IMR-90 (cell line): ENCODE results near the gene SYNM. TPM values are rescaled to one million over a fixed set of nuclear protein-coding genes. Genes with fewer than 3 reads are reported as not detected.

Source experiments
- ATAC-seq: fragments of 200-7000 bp; cut with Tn5 transposase; 2 replicates; pipeline ENCODE4 v1.9.1; 2020; ENCODE audit warnings: low read depth, mild to moderate bottlenecking, moderate library complexity
- BruUV-seq: library from RNA; stranded (reverse); fragments of 400-500 nt; replicated peaks from 2 replicates; lab custom pipeline; 2021; lab: Mats Ljungman, UMichigan
- CTCF ChIA-PET: fragments of 300-600 bp; formaldehyde crosslinking; extraction: SDS; loops from one replicate; lab custom pipeline; 2021; ENCODE audit warnings: antibody characterized with exemption; lab: Yijun Ruan, JAX
- POLR2A ChIA-PET: fragments of 300-600 bp; sonication (Branson Sonifier 250); formaldehyde crosslinking; loops from one replicate; lab custom pipeline; 2022; ENCODE audit warnings: antibody characterized with exemption; ENCODE audit not compliant: unreplicated experiment; lab: Charles Lee
- DNase-seq: peaks from one replicate; pipeline ENCODE4 v3.0.0; 2013
- H2AFZ ChIP-seq: replicated peaks from 2 replicates; pipeline ENCODE3; 2013; ENCODE audit warnings: low read length, mild to moderate bottlenecking; ENCODE audit not compliant: poor library complexity
- H2AK5ac ChIP-seq: 2 replicates; pipeline ENCODE4 v1.6.1; 2013; ENCODE audit warnings: low read depth, low read length, inconsistent platforms
- H2AK9ac ChIP-seq: replicated peaks from 2 replicates; pipeline ENCODE3; 2013; ENCODE audit warnings: mild to moderate bottlenecking, low read depth, low read length, moderate library complexity; ENCODE audit not compliant: poor library complexity
- H2BK120ac ChIP-seq: 2 replicates; pipeline ENCODE4 v1.6.1; 2013; ENCODE audit warnings: low read depth, low read length, inconsistent platforms
- H2BK15ac ChIP-seq: 3 replicates; pipeline ENCODE4 v1.6.1; 2013; ENCODE audit warnings: low read depth, low read length, inconsistent platforms
- H2BK20ac ChIP-seq: 2 replicates; pipeline ENCODE4 v1.6.1; 2013; ENCODE audit warnings: low read depth, mild to moderate bottlenecking, inconsistent platforms, low read length, moderate library complexity
- H2BK5ac ChIP-seq: 2 replicates; pipeline ENCODE4 v1.6.1; 2013; ENCODE audit warnings: mild to moderate bottlenecking, low read depth, low read length, inconsistent platforms; ENCODE audit not compliant: poor library complexity, severe bottlenecking
- H3K14ac ChIP-seq: replicated peaks from 2 replicates; pipeline ENCODE4 v1.6.1; 2013; ENCODE audit warnings: low read depth, low read length, inconsistent platforms
- H3K18ac ChIP-seq: 2 replicates; pipeline ENCODE4 v1.6.1; 2013; ENCODE audit warnings: low read depth, low read length, control low read depth
- H3K23ac ChIP-seq: 2 replicates; pipeline ENCODE4 v1.6.1; 2013; ENCODE audit warnings: low read depth, low read length, inconsistent platforms
- H3K27ac ChIP-seq: 2 replicates; pipeline ENCODE4 v1.5.1; 2013; ENCODE audit warnings: mild to moderate bottlenecking, control low read depth, low read length; ENCODE audit not compliant: insufficient read depth
- H3K27me3 ChIP-seq: 2 replicates; pipeline ENCODE4 v1.6.1; 2013; ENCODE audit warnings: low read length; ENCODE audit not compliant: control insufficient read depth, insufficient read depth
- H3K36me3 ChIP-seq: 2 replicates; pipeline ENCODE4 v1.6.1; 2013; ENCODE audit warnings: low read length, mixed read lengths; ENCODE audit not compliant: control insufficient read depth, insufficient read depth
- H3K4ac ChIP-seq: 2 replicates; pipeline ENCODE4 v1.6.1; 2013; ENCODE audit warnings: low read depth, low read length, inconsistent platforms
- H3K4me1 ChIP-seq: 2 replicates; pipeline ENCODE4 v1.6.1; 2013; ENCODE audit warnings: low read length, mixed read lengths; ENCODE audit not compliant: control insufficient read depth, insufficient read depth
- H3K4me2 ChIP-seq: 2 replicates; pipeline ENCODE4 v1.6.1; 2013; ENCODE audit warnings: low read depth, mild to moderate bottlenecking, control low read depth, low read length, moderate library complexity
- H3K4me3 ChIP-seq: 2 replicates; pipeline ENCODE4 v1.5.1; 2013; ENCODE audit warnings: low read depth, mild to moderate bottlenecking, control low read depth, low read length, moderate library complexity; ENCODE audit not compliant: insufficient read depth
- H3K56ac ChIP-seq: 2 replicates; pipeline ENCODE4 v1.6.1; 2013; ENCODE audit warnings: low read length, inconsistent platforms; ENCODE audit not compliant: insufficient read depth; ENCODE audit errors: extremely low read depth
- H3K79me1 ChIP-seq, 2 experiments: 2 replicates each; pipeline ENCODE4 v1.6.1; 2013; ENCODE audit warnings: low read length in 2 of 2, inconsistent platforms in 1 of 2, low read depth in 1 of 2
- H3K9ac ChIP-seq: 2 replicates; pipeline ENCODE4 v1.6.1; 2013; ENCODE audit warnings: low read depth, low read length, control low read depth
- H3K9me1 ChIP-seq: 2 replicates; pipeline ENCODE4 v1.6.1; 2013; ENCODE audit warnings: low read length, inconsistent platforms; ENCODE audit not compliant: insufficient read depth
- H3K9me3 ChIP-seq: 2 replicates; pipeline ENCODE4 v1.6.1; 2013; ENCODE audit warnings: low read length; ENCODE audit not compliant: control insufficient read depth, insufficient read depth
- H4K20me1 ChIP-seq: 2 replicates; pipeline ENCODE4 v1.6.1; 2013; ENCODE audit warnings: low read length, inconsistent platforms; ENCODE audit not compliant: insufficient read depth
- H4K5ac ChIP-seq: 2 replicates; pipeline ENCODE4 v1.6.1; 2013; ENCODE audit warnings: mild to moderate bottlenecking, low read depth, low read length, control low read depth
- H4K8ac ChIP-seq, 2 experiments: 2 replicates each; pipeline ENCODE4 v1.6.1; 2013; ENCODE audit warnings: low read depth in 2 of 2, low read length in 2 of 2, control low read depth in 1 of 2, inconsistent platforms in 1 of 2
- H4K91ac ChIP-seq: 2 replicates; pipeline ENCODE4 v1.6.1; 2013; ENCODE audit warnings: low read depth, low read length, inconsistent platforms; ENCODE audit not compliant: insufficient read depth
- MAZ ChIP-seq: IDR thresholded peaks from 2 replicates; pipeline ENCODE4 v1.6.1; 2012; ENCODE audit warnings: low read depth, mild to moderate bottlenecking, low read length, improper control_type of control experiment, moderate library complexity, borderline replicate concordance
- WGBS, 2 experiments: methylation state at CpG; one replicate each; pipeline versions ENCODE4 v1.1.5 to v1.1.7; 2013; ENCODE audit warnings: missing lambda C conversion rate in 2 of 2; ENCODE audit not compliant: insufficient read length in 1 of 2; ENCODE audit errors: extremely low coverage in 2 of 2; 5-methylcytosine and 5-hydroxymethylcytosine counted together
- dilution Hi-C: fragments of 300-500 bp; cut with HindIII; formaldehyde crosslinking; loops from one replicate; pipeline ENCODE4 v1.14.3; 2018; ENCODE audit warnings: low sequenced_read_pairs; ENCODE audit not compliant: unreplicated experiment
- in situ Hi-C: fragments of 300-500 bp; cut with MboI; formaldehyde crosslinking; loops from 3 replicates; pipeline ENCODE4 v1.14.3; 2019; ENCODE audit warnings: low sequenced_read_pairs, inconsistent platforms, mixed read lengths
- intact Hi-C: fragments of 100-400 bp; cut with micrococcal nuclease; formaldehyde crosslinking; loops from 2 replicates; pipeline ENCODE4 v1.10.0; 2022
- polyA plus RNA-seq, 3 experiments: library from polyadenylated mRNA; depleted of rRNA; stranded (reverse); fragments of >200 nt; gene quantifications; 2 replicates each; pipeline ENCODE4 v1.2.3, GENCODE V29; 2012; ENCODE audit warnings: low replicate concordance in 1 of 3
- total RNA-seq: library from RNA; depleted of rRNA; stranded (reverse); fragments of >200 nt; gene quantifications from 2 replicates; pipeline ENCODE4 v1.2.3, GENCODE V29; 2012

Gene SYNM
- total and polyA plus RNA-seq, 2 of the 4 experiments (the other 2 are of a cell fraction): 2.1 to 3.4 TPM

DNA sequence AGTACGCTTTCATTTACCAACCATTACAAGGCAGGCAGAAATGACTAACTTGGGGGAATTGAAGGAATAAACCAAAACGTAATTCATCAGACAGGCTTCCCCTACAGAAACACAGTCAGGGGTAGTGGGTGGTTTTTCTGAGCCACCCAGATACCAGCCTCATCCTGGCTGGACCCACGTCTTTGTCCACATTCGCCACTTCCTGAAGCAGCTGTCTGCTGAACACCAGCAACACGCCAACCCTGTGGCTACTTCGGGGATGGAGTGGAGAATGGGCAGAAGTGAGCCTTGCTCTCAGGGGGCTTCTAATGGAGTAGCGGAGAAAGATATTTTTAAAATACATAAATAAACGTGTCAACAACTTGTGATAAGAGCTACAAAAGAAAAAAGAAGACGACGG is 40.1 kb downstream of the SYNM start:
- in situ Hi-C loops (no loop called here), dilution Hi-C loops (no loop called here), intact Hi-C loops (no loop called here)
- Histone ChIP-seq H3K27ac (no peak overlapping the region), H3K56ac (no peak overlapping the region), H4K20me1 (no peaks in the 10 kb centered on the region), H3K14ac (no peak overlapping the region), H2AK9ac (no peak overlapping the region), H3K79me1 (no peaks in the 10 kb centered on the region; a peak in 1 of 4 replicates), H2BK15ac (no peak overlapping the region), H3K36me3 (peaks cover 5% of the 10 kb centered on the region; the same call in 1 of the 2 replicates), H3K9me3 (no peaks in the 10 kb centered on the region), H2AK5ac (no peak overlapping the region), H3K23ac (no peak overlapping the region), H4K8ac (no peak overlapping the region), H3K27me3 (no peaks in the 10 kb centered on the region), H4K5ac (no peak overlapping the region), H3K4me3 (no peak overlapping the region), H2BK20ac (no peak overlapping the region), H2AFZ (no peak overlapping the region), H3K18ac (no peak overlapping the region), H4K91ac (no peak overlapping the region), H2BK5ac (no peak overlapping the region), H2BK120ac (no peak overlapping the region), H3K4me2 (no peak overlapping the region), H3K4me1 (peaks cover 9% of the 10 kb centered on the region), H3K9ac (no peak overlapping the region), H3K4ac (no peak overlapping the region), H3K9me1 (0 out of 2 replicates have a peak, but pooled peaks cover 12% of the 10 kb centered on the region)
- no TSS peak for BruUV-seq
- no peak for TF ChIP-seq MAZ
- DNase-seq: no peak
- ATAC-seq: no peak
- WGBS, 2 experiments: no CpG with 5 or more reads among the region's 10 CpGs
- ChIA-PET CTCF (no interaction called here), POLR2A (no interaction called here)
